ENCODE data around the gene MMP23B.

- TF ChIP-seq CTCF (conservative IDR thresholded peaks at IDR 0.05): no peak
- TF ChIP-seq EZH2 (IDR thresholded peaks at IDR 0.05; ENCODE audit: low read depth): no peak
These were observed 17.6 kb upstream of the MMP23B start for GRCh38 chr1:1614204-1614953.

Measured in PC-9 (cell line).